GM12872 (cell line): ENCODE data around the gene USP26.

Source experiments
- TF ChIP-seq, protein P1 (sequence below): IDR thresholded peaks from 3 replicates; pipeline ENCODE4 v1.5.1; 2011; ENCODE audit warnings: low read depth, mild to moderate bottlenecking, low read length, moderate library complexity; ENCODE audit not compliant: insufficient read depth

Gene USP26

GRCh38 chrX:133048751-133049150 is 48.2 kb downstream of the USP26 start:
- TF ChIP-seq, protein P1, sequence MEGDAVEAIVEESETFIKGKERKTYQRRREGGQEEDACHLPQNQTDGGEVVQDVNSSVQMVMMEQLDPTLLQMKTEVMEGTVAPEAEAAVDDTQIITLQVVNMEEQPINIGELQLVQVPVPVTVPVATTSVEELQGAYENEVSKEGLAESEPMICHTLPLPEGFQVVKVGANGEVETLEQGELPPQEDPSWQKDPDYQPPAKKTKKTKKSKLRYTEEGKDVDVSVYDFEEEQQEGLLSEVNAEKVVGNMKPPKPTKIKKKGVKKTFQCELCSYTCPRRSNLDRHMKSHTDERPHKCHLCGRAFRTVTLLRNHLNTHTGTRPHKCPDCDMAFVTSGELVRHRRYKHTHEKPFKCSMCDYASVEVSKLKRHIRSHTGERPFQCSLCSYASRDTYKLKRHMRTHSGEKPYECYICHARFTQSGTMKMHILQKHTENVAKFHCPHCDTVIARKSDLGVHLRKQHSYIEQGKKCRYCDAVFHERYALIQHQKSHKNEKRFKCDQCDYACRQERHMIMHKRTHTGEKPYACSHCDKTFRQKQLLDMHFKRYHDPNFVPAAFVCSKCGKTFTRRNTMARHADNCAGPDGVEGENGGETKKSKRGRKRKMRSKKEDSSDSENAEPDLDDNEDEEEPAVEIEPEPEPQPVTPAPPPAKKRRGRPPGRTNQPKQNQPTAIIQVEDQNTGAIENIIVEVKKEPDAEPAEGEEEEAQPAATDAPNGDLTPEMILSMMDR: no peak

DNA sequence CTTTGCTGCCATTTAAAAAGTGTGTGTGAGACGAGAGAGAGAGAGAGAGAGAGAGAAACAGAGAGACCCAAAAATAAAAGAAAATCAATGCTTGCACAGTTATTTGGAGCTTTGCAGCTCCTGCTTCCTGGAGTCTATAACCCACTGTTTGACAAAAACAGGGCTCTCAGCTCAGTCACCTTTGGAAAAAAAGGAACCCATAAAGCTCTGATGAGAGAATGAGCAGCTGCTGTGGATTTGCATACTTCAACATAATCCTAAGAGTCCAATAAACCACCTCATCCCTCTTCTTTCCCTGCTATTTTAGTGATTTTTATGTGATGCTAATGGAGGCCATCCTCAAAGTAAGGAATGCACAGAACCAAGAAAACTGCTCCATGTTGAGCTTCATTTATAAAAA is 50.3 kb downstream of the USP26 start:
- TF ChIP-seq, protein P1: no peak

GRCh38 chrX:133045986-133046385 is 50.9 kb downstream of the USP26 start:
- TF ChIP-seq, protein P1: 0 out of 3 replicates have a peak, but pooled peaks have one; percentile 17

DNA sequence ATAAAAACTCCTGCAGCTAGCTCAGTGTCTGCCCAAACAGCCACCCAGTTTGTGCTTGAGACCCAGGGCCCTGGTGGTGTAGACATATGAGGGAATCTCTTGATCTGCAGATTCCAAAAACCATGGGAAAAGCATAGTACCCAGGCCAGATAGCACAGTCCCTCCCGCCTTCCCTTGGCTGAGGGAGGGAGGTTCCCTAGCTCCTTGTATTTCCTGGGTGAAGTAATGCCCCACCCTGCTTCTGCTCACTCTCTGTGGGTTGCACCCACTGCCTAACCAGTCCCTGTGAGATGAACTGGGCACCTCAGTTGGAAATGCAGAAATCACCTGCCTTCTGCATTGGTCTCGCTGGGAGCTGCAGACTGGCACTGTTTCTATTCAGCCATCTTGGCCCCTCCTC is 54.6 kb downstream of the USP26 start:
- TF ChIP-seq, protein P1: no peak

DNA sequence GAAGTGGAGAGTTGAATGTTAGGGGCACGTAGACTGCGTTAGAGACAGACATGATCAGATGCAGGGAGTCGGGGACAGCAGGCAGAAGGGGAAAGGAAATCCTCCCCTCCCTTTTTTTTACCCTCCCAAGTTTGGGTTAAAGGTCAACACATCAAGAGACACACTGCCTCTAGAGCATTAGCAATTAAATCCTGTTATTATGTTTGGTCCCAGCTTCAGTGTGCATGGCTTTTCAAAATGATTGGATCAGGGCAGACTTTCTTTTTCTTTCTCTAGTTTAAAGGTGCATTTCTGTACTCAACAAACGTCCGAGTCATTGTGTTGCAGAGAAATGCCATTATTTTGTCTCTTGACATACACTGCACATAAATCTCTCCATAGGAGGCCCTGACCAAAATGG is 63.9 kb downstream of the USP26 start:
- TF ChIP-seq, protein P1: no peak

DNA sequence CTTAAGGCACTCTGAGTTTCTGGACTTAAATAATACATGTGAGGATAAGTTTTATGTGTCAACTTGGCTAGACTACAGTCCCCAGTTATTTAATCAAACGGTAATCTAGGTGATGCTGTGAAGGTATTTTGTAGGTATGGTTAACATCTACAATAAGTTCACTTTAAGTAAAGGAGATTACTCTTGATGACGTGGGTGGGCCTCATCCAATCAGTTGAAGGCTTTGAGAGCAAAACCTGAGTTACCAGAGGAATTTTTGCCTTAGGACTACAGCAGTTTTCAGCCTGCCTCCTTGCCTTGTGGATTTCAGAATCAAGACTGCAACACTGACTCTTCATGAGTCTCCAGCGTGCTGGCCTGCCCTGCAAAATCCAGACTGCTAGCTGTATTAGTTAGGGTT is 78.7 kb downstream of the USP26 start:
- TF ChIP-seq, protein P1: no peak

- TF ChIP-seq, protein P1: no peak
Observed at GRCh38 chrX:133007458-133007857, 89.5 kb downstream of the USP26 start.

DNA sequence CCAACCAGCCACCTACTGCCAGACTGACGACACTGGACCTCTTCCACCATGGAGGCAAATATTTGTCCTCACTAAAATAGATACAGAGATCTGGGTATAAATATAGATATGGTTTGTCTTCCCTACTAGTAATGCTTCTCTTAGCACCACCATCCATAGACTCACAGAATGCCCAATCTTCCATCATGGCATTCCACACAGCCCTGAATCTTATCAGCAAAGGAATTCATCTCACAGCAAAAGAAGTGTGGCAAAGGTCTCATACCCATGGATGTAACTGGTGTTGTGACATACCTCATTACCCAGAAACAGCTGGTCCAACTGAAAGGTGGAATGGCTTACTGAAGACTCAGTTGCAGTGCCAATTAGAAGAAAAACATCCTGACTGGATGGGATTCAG is 91.3 kb downstream of the USP26 start:
- TF ChIP-seq, protein P1: no peak
